Fibroblast of lung (primary cell): ENCODE data around the gene MACROD2.

Experiments
- EZH2 ChIP-seq: IDR thresholded peaks from 2 replicates; pipeline ENCODE4 v1.5.1; 2012; ENCODE audit warnings: low read length, control low read depth, mild to moderate bottlenecking; ENCODE audit errors: missing control alignments
- TF ChIP-seq, protein P1 (sequence below), 2 donors: IDR thresholded peaks in 1 of 2; conservative IDR thresholded peaks in 1 of 2; 1 replicate in 1 of 2; 2 replicates in 1 of 2; pipeline ENCODE4 v1.5.1; 2011 to 2012; ENCODE audit warnings: low read length in 2 of 2, control low read depth in 1 of 2, inconsistent platforms in 1 of 2, low read depth in 1 of 2, mild to moderate bottlenecking in 1 of 2

DNA sequence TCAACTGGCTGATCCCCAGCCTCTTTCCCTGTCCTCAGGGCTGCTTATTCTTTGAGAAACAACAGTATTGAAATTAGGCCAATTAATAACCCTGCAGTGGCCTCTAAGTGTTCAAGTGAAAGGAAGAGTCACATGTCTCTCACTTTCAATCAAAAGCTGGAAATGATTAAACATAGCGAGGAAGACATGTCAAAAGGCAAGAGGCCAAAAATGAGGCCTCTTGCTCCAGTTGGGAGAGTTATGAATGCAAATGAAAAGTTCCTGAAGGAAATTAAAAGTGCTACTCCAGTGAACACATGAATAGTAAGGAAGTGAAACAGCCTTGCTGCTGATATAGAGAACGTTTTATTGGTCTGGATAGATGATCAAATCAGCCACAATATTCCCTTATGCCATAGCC is 131.5 kb downstream of the MACROD2 start:
- TF ChIP-seq, protein P1, sequence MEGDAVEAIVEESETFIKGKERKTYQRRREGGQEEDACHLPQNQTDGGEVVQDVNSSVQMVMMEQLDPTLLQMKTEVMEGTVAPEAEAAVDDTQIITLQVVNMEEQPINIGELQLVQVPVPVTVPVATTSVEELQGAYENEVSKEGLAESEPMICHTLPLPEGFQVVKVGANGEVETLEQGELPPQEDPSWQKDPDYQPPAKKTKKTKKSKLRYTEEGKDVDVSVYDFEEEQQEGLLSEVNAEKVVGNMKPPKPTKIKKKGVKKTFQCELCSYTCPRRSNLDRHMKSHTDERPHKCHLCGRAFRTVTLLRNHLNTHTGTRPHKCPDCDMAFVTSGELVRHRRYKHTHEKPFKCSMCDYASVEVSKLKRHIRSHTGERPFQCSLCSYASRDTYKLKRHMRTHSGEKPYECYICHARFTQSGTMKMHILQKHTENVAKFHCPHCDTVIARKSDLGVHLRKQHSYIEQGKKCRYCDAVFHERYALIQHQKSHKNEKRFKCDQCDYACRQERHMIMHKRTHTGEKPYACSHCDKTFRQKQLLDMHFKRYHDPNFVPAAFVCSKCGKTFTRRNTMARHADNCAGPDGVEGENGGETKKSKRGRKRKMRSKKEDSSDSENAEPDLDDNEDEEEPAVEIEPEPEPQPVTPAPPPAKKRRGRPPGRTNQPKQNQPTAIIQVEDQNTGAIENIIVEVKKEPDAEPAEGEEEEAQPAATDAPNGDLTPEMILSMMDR (conservative IDR thresholded peaks at IDR 0.05 in 1 of 2, IDR thresholded peaks at IDR 0.05 in 1 of 2; ENCODE audit: low read depth in 1 of 2, low read length in 2 of 2) = no peak
- no peak for TF ChIP-seq EZH2
